GM19463 (cell line): ENCODE results near the gene IFI35.
"Not testable (repeated sequence)": the region's sequence is repeated elsewhere in the genome, so short reads cannot be mapped to it uniquely, and the experiment has no call there.

Experiments used
- ATAC-seq: cut with Tn5 transposase; IDR thresholded peaks from one replicate; pipeline ENCODE4 v1.9.1; 2021; ENCODE audit warnings: mild to moderate bottlenecking, moderate library complexity; ENCODE audit not compliant: unreplicated experiment

Gene IFI35

DNA sequence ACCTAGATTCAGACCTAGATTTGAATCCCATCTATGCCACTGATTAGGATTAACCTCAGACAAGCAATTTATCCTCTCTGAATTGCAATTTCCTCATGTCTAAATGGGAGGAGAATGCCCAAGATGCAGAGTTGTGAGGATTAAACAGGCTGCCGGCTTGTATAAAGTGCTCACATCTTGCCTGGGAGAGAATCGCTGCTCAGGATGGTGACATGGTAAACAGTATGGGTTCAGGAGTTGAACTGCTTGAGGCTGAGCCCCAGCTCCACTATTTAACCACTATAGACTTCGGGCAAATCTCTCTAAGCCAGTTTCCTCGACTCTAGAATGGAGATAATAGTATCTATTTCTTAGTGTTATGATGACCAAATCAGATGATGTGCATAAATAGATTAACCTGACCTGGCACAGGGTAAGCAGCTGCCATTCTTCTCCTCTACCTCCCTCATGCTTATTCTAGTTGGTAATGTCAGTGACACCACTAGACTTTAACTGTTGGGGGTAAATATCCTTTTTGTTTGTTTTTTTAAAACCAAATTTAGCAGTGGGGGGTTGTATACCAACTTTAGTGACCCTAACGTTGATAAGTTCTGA is 9.1 kb upstream of the IFI35 start:
- no peak for ATAC-seq

DNA sequence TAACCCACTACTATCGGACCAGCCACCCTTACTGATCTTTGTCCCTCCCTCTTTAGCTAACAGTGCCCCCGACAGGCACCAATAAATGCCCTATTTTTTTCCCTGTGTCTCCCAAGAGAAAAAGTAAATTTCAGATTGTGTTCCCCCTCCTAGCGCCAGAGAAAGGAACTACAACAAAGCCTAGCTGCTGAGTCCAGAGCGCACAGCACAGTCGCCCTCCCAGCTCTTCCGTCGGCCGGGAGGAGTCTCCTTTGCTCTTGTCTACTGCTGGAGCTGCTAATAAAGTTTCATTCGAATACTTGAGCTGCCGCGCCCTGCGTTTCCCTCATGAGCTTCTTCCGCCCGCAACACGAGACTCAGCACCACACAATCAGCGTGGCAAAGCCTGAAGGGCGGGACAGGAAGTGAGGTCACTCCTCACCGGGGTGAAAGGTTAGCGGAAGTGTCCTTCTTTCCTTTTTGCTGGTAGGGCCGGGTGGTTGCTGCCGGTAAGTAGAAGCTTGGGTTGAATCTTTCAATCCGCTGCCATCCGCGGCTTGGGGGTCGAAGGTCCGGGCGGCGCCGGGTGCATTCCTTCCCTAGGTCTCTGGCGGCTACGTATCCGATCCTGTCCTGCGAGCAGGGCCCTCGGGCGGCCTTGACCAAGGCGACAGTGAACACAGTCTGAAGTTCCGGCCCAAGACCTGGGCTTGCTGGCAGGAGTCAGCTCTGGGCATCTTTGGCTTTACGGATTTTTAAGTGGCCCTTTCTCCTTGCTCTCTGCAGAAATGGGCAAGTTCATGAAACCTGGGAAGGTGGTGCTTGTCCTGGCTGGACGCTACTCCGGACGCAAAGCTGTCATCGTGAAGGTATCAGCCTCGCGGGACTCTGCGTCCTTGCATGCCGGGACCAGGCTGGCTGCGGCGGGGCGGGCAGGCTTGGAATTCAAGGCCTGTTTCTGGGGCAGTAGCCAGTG is 8.3 kb upstream of the IFI35 start, which contains the start of gene RPL27:
Gene RPL27, plus strand, starts transcription at position 436 of the 955 bp plus-strand sequence. Its CDS starts 332 bp downstream, at position 768.
- peak; percentile 93 for ATAC-seq

DNA sequence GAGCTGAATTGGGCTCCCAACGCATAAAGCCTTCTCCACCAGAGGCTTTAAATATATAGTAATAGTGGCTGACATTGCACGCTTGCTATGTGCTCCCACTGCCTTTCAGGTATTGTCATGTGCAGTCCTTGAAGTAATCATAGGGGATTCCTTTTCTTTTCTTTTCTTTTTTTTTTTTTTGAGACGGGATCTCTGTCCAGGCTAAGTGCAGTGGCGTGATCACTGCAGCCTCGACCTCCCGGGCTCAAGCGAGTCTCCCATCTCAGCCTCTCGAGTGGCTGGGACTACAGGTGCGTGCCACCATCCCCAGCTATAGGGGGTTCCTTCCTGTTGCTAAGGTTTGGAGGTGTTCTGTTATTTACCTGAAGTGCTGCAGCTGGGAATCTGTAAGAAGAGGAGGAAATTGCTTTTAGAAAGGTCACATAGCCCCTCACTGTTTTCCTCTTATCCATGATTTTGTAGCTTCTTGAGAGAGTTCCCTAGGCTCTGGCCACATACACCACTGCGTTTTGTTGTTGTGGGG is 7.5 kb upstream of the IFI35 start:
- ATAC-seq = no peak

DNA sequence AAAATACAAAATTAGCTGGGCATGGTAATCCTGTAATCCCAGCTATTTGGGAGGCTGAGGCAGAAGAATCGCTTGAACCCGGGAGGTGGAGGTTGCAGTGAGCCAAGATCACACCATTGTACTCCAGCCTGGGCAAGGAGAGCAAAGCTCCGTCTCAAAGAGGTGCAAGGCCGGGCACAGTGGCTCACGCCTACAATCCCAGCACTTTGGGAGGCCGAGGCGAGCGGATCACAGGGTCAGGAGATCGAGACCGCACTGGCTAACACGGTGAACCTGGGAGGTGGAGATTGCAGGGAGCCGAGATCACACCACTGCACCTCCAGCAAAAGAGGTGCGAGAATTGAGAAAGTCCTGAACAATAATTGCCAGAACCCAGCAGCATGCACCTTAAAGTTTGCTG is 5.7 kb upstream of the IFI35 start:
- ATAC-seq = not testable (repeated sequence)

DNA sequence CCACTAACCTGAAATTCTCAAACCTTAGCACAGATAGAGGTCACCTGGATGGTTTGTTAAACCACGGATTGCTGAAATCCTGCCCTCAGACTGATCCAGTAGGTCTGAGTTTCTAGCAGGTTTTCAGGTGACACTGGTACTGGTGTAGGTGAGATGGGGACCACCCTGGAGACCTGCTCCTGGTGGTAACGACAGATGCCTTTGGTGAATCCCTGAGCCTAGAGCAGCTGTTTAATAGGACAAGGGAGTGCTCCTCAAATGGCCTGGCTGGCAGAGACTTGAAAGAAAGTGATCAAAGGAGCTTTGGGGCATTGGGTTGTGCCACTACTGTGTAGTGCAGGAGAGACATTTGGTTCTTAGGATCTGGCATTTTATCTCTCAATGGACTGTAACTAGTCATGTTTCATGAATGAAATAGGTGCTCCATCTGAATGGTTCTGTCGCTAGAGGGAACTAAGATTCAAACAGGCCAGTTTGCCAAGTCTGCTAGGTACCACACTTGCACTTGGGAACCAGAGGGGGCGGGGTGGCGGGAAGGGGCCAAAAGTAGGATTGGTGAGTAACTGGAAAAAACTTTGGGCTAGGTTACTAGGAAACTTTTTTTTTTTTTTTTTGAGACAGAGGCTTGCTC is 2.9 kb upstream of the IFI35 start:
- no peak for ATAC-seq

DNA sequence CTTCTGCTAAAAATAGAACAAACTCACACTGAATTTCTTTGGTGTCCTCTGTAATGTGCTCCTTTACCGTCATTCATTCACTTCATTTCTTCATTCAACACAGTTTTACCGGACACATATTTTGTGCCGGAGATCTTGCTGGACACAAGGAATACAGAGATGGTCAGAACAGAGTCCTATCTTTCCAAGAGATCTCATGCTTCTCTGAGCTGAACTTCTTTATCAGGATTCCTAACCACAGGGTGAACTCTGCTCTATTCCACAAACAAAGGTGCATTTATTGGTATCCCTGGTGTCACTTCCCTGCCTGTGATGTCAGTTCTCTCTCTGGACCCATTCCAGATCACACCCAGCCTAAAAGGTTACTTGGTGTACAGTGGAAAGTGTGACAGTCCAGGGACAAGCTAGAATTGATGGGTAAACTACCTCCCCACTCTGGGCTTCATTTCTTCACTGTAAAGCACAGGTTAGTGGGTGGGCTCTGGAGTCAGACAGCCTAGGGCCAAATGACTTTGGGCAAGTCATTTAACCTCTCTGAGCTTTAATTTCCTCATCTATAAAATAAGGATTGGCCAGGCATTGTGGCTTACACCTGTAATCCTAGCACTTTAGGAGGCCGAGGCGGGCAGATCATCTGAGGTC is 4.2 kb downstream of the IFI35 start:
- ATAC-seq = no peak

DNA sequence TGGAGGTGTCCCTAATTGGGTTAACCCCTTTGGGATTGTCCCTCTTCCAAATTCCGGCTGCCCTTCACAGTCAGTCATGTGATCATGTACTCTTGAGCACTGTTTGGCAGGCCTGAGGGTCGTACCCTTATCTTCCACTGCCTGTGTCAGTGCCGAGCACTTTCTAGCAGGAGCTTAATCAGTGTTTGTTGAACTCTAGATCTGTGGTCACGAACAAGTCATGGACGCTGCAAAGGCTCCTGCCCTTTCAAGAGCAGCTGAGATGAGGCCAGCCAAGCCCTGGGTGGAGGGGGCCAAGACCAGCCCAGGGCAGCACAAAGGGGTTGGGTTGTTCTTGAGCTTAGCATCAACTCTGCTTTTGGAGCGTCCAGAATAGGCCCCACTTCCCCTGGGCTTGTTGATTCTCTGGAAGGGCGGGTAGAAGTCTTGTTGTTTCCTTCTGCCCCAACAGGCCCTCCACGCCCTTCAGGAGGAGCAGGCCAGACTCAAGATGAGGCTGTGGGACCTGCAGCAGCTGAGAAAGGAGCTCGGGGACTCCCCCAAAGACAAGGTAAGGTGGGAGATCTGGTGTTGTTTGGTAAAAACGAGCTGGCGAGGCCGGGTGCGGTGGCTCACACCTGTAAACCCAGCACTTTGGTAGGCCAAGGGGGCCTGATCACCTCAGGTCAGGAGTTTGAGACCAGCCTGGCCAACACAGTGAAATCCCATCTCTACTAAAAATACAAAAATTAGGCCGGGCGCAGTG is 5.3 kb downstream of the IFI35 start:
- no peak for ATAC-seq

DNA sequence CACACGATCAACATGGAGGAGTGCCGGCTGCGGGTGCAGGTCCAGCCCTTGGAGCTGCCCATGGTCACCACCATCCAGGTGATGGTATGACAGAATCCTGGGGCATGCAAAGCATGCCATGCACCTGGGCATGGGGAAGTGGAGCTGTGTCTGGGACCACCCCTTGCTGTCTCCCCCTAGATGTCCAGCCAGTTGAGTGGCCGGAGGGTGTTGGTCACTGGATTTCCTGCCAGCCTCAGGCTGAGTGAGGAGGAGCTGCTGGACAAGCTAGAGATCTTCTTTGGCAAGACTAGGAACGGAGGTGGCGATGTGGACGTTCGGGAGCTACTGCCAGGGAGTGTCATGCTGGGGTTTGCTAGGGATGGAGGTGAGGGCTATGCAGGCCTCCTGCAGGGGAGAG is 6.7 kb downstream of the IFI35 start:
- ATAC-seq = no peak

DNA sequence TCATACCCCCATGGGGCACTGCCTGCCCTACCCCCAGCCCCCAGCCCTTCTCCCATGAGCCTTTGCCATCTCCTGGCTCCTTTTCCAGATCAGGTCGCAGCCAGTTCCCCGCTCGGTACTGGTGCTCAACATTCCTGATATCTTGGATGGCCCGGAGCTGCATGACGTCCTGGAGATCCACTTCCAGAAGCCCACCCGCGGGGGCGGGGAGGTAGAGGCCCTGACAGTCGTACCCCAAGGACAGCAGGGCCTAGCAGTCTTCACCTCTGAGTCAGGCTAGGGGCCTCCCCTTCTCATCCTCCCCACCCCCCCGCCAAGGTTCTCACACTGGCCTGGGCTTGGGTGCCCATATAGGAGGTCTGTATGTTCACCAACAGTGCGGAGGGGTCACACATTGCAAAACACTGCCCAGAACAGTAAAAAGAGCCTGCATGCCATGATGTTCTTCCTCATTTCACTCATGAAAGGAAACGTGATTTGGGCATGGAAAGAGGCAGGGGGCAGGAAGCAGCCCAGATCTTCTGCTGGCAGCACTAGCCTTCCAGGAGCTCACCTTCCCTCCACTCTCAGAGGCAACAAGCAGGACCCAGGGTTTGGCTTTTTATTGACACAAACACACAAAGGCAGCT is 7.5 kb downstream of the IFI35 start:
- no peak for ATAC-seq

DNA sequence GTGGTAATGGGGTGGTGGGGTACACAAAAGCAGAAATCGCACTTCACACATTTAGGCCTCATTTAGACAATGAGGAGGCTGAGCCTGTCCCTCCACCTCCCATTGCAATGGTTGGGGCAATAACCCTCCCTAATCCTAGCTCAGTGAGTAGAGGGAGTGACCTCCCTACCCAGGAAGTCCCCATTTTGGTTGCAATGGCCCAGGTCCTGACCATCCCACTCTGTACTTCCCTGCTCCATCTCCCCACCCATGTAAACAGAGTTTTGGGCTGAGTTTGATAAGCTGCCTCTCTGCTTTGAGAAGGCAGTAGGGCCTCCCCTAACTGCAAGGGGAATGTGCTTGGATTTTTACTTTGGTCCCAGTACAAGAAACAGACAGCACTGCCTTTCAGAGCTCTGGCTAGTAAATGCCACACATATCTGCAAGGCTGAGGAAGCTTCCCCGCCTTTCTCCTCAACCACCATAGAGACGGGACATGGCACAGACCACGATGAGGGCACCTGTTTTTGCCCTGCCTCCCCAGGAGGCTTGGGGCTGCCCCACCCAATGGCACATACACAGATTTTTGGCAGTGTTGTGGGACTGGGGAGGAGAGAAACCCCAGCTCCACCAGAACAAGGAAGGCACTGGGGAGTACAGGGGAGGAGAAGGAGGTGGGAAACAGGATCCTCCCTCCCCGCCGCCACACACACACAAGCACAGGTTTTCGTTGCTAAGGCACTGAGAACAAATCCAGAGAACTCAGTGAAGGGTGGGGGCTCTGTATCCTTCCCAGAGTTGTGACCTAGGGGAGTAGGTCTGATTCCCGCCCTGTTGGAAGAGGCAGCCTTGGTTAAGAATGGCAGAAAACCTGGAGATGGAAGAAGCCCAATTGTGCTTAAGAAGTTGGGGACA is 8.3 kb downstream of the IFI35 start:
- no peak for ATAC-seq

DNA sequence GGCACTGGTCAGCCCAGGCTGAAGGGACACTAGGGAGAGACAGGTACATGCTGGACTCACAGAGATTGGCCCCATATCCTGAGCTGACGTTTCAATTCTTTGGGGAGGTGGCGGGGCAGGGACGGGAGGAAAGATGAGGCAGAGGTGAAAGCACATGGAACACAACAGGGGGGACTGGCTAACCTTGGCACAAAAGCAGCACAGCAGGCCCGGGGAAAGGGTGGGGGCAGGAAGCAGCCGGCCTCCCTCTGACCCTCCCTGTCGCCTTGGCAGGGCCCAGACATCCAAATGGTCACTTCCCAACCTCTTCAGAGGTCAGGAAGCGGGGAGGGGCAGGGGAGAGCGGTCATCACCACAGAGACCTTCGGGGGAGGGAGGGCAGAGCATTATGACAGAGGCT is 9.0 kb downstream of the IFI35 start:
- ATAC-seq = no peak

DNA sequence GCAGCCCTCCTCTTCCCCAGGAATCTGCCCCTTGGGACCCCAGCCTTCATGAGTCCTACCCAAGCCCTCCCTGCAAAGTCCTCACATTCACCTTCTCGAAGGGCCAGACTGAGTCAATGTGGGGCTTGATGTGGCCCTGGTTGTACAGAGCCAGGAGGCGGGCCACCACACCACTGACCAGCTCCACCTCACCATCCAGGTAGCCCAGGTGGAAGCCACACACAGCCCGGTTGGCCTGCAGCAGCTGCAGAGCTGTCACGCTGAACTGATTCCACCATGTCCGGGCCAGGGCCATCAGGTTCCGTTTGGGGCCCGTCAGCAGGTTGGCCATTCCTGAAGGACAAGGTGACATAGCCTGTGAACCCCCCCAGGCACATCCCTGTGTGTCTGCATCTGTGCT is 9.6 kb downstream of the IFI35 start:
- no peak for ATAC-seq

DNA sequence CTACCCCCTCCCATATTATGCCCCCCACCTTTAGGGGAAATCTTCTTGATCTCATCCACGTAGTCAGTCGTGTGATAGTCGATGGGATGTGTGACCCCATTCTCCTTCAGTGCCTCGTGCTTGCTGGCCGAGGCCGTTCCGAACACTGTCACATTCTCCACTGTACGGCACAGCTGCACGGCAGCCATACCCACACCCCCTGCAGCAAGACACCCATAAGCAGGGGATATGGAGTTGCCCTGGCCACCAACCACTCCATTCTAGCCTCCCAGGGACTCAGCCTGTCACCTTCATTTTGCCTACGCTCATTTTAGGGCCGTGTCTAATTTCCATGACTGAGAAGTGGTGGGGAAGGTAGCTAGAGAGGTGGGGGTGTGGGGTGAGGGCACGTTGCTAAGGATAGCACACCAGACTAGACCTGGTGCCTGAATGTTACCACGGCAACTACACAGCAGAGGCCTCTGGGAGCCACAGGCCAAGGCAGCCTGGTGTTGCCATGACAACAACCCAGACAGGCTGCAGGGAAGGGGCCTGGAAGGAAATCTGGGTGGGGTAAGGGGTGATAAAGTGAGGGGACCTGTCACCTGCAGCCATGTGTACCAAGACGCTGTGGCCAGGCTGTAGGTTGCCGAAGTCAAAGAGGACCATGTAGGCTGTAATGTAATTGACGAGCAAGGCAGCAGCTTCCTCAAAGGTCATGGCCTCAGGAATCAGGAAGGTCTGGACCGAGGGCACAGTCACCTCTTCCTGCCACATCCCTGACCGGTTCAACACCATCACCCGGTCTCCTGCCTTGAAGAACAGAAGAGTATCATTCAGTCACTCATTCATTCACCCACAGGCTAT is 11.6 kb downstream of the IFI35 start:
- no peak for ATAC-seq

DNA sequence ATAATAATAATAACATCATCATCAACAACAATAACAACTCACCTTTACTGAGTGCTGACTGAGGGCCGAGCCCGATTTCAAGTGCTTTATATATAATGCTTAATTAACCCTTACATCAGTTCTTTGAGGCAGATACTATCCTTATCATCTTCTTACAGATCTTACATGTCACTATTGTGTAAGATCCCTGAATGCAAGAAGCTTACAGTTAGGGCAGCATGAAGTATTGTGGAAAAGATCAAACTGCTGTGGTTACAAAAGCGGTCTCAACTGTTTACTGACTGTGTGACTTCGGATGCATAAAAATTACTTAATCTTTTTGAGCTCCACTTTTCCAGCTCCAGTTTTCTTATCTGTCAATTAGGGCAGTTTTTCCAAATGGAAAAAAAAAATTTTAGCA is 12.3 kb downstream of the IFI35 start:
- no peak for ATAC-seq

DNA sequence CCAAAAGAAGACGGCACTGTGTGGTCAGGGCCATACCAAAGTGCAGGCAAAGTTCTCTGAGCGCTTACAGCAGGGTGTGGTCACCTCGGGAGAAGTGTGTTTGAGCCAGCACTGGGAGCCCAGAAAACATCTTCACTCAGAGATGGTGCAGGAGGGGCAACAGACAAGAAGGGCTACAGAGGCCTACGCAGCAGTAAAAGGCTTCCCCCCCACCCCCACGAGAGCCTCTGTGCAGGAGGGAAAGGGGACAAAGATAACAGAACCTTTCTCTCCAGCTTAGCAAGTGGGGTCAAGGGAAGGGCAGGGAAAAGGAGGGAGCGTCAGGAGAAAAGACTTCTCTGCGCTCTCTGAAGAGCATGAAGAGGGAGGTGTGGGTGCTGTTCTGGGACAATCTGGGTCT is 12.8 kb downstream of the IFI35 start:
- ATAC-seq = no peak

DNA sequence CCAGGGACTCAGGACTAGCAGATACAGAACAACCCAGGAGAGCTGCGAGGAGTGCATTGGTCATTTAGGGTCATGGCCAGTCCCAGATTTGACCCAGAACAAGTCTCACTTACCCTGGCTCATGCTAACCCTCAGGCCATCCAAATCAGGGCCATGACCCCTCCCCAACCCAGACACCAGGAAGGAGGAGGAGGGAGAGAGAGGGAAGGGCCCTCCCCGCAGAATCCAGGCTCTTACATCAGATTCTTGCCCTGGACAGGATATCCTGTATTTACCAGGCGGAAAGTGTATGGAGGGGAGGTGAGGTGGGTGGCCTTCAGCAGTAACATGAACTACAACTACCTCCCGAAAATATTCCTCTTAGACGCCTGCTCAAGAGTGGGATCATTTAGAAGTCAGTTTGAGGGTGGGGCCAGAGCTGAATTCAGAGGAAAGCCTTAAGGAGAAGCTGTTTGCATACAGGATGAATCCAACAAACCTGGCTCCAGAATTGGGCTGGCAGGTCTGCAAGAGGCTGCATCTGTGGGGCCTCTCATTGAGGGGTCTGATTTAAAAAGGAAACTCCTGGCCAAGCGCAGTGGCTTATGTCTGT is 13.5 kb downstream of the IFI35 start:
- ATAC-seq = no peak
